HG03442 (cell line): Measurements from ENCODE around the gene PPP1CC.
"Not testable (repeated sequence)": the region's sequence is repeated elsewhere in the genome, so short reads cannot be mapped to it uniquely, and the experiment has no call there.

Experiments
- ATAC-seq: cut with Tn5 transposase; IDR thresholded peaks from one replicate; pipeline ENCODE4 v1.9.1; 2021; ENCODE audit warnings: mild to moderate bottlenecking, moderate library complexity; ENCODE audit not compliant: unreplicated experiment

Gene PPP1CC

DNA sequence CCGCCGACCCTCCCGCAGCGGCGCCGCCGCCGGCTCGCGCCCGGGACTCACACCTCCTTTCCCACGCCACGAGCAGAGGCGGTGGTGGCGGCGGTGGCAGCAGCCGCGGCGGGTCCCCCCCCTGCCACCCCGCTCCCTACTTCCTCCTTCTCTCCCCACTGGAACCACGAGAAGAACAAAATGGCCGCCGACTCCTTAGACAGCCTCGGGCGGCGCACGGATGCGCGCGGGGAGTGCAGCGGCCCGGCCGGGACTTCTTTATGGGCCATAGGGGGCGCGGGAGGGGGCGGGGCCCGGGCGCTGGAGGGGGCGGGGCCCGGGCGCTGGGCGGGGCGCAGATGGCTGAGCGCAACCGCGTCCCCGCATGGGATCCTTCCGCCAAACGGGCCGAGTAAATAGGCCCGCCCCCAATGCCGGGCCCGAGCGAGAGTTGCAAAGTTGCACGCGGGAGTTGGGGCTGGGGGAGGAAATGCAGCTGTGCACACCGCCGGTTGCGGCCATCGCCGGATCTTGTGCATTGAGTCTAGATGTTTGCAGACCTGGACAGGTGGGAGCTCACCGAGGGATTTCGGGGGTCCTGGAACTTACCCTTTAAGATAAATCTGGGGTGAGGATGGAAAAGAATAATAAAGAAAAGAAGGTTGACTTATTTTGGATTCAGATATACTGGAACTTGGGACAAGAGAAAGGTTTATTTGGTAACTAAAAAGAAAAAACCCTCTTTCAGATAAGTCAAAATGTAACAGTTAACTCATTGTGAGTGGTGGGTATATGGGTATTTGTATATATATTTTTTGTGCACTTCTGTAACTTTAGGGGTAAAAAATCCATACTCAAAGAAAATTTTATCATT is at the start of gene PPP1CC:
Gene PPP1CC, minus strand, starts transcription at position 174 of the 853 bp plus-strand sequence. CDS start 184 bp downstream, outside the sequence.
- peak; percentile 70 for ATAC-seq

DNA sequence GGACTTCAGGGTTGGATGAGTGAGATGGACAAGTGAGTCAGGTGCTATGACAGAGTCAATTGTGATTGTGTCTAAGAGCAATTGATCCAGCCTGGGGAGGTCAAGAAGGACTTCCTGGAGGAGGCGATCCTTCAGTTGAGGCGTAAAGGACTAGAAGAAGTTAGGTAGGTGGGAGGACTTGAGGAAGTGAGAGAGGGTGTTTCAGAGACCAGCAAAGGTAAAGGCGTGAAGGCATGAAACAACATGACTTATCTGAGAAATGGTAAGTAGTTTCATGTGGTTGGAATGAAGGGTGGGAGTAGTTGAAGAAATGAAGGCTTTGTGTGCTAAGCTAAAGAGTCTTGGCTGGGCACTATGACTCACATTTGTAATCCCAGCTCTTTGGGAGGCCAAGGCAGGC is 48.9 kb upstream of the PPP1CC start:
- no peak for ATAC-seq

DNA sequence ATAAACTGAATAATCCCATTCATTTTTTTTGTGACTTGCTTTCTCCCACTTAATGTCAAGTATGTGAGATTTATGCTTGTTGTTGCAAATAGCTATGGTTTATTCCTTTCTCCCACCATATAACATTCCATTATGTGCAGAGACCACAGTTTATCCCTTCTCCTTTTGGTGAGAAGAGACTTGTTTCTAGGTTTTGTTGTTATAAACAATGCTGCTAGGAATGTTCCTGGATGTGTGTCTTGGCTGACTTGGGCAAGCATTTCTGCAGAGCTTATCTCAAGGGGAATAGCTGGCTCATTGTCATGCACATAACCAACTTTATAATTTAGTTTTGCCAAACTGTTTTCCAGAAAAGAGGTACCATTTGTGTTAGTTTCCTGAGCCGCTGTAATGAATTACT is 47.6 kb upstream of the PPP1CC start:
- no peak for ATAC-seq

DNA sequence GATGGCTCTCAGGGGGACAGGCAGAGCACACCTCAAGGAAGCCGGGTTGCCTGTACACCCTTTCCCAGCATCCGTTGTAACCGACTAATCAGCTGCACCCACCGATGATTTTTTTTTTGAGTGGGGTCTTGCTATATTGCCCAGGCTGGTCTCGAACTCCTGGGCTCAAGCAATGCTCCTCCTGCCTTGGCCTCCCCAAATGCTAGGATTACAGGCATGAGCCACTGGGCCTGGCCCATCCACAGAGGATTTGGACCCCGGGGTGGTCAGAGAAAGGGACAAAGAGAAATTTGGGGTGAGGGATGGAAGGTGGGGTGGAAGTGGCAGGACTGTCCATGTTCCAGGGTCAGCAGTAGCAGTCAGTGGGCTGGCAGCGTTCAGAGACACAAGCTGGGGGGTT is 43.3 kb upstream of the PPP1CC start:
- ATAC-seq = no peak

DNA sequence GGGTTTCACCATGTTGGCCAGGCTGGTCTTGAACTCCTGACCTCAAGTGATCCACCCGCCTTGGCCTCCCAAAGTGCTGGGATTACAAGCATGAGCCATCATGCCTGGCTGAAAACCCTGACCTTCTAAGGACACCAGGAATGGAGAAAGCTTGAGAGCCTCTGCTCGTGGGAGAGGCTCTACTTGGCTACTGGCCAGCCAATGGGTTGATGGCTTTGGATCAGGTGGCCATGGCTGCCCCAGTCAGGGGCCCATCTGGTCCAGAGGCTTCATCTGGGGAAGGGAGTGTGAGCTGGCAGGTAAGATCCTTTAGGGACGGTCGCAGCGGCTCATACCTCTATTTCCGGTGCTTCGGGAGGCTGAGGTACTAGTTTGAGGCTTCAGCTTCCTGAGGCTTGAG is 42.5 kb upstream of the PPP1CC start:
- ATAC-seq = no peak

DNA sequence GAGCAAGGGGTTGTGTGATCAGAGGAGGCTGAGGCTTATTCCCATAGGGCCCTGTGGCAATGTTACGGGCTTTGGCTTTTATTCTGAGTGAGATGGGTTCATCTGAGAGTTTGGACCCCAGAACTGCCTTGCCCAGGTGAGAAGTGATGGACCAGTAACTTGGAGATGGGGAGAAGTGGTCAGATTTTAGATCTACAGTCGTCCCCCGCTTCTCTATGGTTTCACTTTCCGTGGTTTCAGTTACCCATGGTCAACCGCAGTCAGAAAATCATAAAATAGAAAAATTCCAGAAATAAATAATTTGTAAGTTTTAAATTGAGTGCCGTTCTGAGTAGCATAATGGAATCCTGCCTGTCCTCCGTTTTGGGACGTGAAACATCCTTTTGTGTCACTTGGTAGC is 40.2 kb upstream of the PPP1CC start:
- no peak for ATAC-seq

DNA sequence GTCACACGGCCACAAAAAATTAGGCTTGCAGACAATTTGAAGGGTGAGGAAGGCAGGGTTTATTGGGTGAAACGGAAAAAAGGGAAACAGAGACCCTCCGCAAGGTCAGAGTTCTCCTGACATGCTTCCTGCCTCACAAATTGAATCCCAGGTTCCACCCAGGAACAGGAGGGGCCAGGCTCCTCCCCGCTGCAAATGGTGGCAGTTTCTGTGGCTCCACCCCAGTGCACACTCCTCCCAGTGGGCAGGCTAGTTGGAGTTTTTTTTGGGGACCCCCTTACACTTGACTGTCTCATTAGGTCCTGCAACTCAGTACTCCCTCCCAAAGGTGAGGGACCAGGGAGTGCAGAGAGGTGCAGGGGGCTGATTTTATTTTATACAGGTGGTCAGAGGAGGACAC is 39.4 kb upstream of the PPP1CC start:
- no peak for ATAC-seq

DNA sequence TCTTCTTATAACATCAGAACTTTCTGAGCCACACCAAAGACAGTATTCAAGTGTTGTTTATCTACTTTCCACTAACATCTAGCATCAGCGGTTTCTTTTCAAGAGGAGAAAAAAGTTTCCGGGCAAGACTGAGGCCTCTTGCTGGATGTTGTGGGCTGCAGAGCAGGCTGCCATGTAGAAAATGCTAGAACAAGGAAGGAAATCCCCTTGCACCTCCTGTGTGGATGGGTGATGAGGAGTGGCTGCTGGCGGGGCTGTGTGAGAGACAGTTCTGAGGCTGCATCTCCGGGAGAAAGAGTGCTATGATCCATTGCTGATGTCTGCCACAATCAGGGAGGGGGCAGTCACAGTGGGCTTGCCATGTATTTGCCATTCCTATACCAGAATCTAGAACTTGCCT is 37.8 kb upstream of the PPP1CC start:
- ATAC-seq = no peak

DNA sequence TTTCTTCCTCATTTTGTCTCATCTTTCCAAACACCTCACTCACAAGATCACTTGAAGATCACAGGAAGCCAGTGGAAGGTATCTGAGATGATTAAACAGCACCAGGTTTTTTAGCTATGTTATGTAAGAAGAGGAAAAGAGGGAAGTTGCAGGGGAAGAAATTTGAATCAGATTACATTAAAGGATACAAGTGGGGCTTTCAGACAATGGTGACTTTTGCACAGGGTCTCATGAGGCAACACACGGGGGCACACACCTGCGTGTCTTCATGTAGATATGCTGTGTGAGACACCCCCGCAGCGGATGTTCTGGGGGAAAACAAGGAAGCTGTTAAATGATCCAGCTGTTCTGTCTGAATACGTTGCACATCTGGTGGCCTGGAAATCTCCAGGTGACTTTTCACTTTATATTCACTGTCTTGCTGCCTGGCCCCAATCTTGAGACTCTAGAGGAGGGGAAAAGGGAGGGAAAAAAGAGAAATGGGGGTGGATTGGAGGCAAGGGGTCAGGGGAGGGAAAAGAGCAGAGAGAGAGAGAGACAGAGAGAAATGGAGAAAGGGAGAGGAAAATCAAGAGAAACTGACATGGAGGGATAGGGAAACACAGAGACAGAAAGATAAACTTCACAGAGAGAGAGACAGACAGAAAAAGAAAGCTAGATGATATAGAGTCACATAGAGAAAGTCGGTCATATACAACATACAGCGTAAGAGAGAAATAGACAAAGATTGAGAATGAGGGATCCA is 36.3 kb upstream of the PPP1CC start:
- no peak for ATAC-seq

DNA sequence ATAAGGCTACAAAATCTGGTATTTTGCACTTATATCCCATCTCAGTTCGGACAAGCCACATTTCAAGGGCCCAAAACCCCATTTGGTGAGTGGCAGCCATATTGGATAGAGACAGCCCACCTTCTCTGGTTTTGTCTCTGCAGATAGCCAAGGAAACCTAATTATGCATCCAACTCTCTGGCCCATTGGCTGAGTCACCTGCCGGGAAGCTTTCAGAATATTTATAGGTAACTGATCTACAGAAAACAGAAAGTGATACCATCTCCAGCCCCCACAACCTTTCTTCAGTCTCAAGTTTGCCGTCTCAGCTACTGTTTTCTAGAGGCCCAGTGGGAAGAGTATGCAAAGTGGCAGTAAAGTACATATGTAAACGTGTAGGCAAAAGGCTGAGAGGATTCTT is 33.7 kb upstream of the PPP1CC start:
- ATAC-seq = peak; percentile 93

DNA sequence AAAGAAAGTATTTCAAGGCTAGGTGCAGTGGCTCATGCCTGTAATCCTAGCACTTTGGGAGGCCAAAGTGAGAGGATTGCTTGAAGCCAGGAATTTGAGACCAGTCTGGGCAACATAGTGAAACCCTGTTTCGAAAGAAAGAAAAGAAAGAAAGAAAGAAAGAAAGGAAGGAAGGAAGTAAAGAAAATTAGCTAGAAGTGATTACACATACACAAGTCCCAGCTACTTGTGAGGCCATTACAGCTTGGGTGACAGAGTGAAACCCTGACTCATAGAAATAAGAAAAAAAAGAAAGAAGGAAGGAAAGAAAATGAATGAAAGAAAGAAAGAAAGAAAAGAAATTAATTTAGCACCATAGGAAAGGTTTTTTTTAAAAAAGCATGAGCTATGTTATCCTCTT is 33.3 kb upstream of the PPP1CC start:
- no peak for ATAC-seq

DNA sequence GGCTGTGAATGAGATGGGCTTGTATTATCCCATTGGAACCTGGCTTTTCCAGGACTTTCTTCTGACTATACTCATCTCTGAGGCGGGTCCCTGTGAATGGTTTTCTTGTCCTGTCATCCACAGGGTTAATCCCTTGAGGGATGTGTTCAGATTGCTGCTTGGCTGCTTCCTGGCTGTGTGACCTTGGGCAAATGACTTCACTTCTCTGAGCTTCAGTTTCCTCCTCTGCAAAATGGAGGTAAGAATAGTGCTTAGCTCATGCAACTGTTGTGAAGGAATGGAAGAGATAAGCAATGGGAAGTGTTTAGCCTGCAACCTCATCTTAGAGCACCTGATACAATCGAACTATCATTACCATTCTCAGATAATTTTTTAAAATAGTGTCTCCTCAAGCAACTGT is 32.1 kb upstream of the PPP1CC start:
- no peak for ATAC-seq

DNA sequence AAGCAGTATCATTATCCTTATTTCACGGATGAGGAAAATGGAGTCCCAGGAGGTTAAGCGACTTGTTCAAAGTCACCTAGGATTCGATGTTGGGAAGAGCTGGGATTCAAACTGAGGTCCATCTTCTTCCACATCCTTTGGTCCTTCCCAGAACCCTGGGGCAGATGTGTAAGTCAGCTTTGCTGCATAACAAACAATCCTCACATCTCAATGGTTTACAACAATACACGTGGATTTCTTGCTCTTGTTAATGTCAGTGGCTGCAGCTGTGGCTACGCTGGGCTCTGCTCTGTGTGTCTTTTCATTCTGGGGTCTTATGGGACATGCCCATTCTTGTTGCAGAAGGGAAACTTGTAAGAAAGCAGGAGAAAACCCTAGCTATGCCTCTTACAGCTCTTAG is 26.3 kb upstream of the PPP1CC start:
- ATAC-seq = no peak

DNA sequence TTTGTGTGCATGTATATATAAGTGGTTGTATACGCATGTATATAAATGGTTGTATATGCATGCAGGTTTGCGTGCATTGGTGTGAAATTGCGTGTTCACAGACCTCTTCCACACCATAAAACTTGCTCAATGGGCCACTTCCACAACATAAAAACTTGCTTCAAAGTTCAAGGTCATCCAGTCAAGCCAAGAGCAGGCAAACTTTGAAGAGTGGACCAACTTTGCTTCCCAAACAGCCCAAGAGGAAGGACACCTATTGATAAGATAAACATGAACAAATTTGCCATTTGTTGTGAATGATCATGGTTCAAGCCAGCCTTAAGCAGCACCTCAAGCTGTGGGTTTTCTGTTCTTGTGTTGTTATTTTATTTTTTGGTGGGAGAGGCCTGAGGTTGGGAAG is 25.2 kb upstream of the PPP1CC start:
- ATAC-seq = no peak

DNA sequence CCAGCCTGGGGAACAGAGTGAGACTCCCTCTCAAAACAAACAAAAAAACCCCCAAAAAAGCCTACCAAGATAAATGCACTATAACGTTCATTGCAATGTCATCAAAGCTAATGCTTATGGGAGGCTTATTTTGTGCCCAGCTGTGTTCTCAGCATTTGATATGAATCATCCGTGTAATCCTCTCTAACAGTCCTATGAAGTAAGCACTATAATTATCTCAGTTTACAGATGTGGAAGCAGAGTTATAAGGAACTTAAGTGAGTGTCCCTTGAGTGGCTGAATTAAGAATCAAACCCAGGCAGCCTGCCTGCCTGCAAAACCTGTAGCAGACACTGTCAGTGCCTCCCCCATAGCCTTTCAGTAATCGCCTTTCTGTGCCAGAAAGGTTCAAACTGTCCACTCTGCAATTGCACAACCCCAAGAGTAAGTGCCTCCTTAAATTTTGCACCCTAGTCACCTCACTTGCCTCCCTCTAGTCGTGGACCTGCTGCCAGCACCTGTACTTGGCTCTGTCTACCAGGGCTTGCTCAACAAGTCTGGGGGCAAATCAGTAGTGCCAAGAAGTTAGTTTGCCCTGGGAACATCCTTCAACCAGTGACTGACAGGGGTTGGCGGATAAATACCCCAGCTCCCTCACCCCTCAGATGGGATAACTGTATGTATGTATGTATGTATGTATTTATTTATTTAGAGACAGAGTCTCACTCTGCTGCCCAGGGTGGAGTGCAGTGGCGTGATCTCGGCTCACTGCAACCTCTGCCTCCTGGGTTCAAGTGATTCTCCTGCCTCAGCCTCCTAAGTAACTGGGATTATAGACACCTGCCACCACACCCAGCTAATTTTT is 23.8 kb upstream of the PPP1CC start:
- ATAC-seq = no peak

DNA sequence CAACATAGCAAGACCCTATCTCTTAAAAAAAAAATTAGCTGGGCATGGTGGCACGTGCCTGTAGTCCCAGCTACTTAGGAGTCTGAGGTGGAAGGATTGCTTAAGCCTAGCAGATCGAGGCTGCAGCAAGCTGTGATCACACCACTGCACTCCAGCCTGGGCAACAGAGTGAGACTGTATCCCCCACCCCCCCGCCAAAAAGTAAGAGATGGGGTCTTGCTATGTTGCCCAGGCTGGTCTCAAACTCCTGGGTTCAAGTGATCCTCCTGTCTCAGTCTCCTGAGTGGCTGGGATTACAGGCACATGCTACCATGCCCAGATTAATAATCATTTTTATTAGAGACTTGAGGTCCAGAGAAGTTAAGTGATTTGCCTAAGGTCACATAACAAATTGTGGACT is 22.9 kb upstream of the PPP1CC start:
- not testable (repeated sequence) for ATAC-seq

DNA sequence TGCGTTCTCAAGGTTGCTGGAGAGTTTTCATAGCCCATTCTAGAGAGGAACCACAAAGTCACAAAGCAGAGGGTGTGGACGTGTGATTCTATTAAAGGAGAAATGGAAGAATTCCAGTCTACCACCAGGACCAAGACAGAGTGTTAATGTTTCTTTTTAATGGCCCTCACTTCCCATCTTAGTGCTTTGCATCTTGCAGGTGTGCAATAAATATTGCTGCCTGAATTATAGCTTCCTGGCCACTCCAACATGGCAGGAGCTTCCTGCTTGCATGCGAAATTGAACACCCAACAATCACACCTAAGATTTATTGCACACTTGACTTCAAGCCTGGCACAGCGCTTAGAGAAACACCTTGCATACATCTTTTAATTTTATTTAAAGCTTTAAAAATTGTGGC is 22.4 kb upstream of the PPP1CC start:
- no peak for ATAC-seq

DNA sequence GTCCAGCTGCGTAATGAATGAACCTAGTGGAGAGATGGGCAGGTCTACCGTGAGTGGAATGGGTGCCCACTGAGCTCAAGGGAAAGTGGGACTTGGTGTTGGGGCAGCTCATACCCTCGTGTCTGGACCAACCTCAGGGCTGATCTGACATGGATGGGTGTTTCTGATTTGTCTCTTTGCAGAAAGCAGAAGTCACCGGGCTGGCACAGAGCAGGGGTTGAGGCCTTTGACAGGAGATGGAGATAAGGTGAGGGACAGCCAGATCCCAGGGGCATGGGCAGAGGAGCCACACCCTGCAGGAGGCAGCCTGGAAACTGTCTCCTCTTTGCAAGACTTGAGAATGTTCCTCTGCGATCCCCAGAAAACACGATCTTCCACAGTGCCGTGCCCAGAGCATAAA is 20.9 kb upstream of the PPP1CC start:
- no peak for ATAC-seq

DNA sequence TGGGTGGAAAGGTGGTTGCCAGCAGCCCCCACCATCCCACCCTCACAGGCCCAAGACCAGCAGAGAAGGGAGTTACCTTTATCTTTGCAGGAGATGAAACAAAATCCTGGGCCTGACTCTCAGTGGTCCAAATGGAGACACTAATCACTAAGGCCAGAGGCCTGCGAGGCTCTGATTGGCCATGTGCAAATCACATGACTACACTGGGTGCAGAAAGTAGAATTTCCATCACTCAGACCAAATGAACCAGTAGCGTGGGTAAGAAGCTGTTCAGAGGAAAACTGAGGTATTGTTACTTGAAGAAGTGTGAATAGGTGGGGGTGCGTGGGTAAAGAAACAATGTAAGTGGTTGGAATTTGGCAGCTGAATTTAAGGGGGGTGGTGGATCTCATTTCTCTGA is 20.2 kb upstream of the PPP1CC start:
- no peak for ATAC-seq

DNA sequence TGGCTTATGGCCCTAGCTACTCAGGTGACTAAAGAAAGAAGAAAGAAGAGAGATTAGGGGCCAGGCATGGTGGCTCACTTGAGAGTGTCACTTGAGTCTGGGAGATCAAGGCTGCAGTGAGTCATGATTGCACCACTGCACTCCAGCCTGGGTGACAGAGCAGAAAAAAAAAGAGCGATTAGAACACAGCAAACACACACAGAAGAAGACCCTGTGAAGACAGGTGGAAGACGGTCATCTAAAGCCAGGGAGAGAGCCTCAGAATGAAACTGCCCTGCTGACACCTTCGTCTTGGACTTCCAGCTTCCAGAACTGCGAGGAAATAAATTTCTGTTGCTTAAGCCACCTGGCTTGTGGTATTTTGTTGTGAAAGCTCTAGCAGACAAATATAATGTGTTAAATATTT is 17.5 kb upstream of the PPP1CC start:
- no peak for ATAC-seq

DNA sequence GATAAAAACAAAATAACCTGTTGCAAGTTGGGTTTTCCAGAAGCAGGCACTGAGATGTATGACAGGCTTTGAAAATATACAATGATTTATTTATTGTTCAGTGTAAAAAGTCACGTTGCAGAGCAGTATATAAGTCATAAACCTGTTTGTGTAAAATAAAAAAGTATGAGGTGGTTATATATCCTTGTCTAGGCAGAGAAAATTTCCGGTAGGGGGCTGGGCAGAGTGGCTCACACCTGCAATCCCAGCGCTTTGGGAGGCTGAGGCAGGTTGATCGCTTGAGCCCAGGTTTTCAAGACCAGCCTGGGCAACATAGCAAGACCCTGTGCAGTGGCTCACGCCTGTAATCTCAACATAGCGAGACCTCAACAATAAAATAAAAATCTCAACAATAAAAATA is 16.2 kb upstream of the PPP1CC start:
- ATAC-seq = no peak
